Superior temporal gyrus (tissue), 1 donor: ENCODE measurements around the gene RNU1-1.
"Not testable (repeated sequence)": the region's sequence is repeated elsewhere in the genome, so short reads cannot be mapped to it uniquely, and the experiment has no call there.

Experiments used
- DNase-seq: peaks from one replicate; pipeline ENCODE4 v3.0.0-alpha.2; 2016; ENCODE audit errors: extremely low spot score

Gene RNU1-1

DNA sequence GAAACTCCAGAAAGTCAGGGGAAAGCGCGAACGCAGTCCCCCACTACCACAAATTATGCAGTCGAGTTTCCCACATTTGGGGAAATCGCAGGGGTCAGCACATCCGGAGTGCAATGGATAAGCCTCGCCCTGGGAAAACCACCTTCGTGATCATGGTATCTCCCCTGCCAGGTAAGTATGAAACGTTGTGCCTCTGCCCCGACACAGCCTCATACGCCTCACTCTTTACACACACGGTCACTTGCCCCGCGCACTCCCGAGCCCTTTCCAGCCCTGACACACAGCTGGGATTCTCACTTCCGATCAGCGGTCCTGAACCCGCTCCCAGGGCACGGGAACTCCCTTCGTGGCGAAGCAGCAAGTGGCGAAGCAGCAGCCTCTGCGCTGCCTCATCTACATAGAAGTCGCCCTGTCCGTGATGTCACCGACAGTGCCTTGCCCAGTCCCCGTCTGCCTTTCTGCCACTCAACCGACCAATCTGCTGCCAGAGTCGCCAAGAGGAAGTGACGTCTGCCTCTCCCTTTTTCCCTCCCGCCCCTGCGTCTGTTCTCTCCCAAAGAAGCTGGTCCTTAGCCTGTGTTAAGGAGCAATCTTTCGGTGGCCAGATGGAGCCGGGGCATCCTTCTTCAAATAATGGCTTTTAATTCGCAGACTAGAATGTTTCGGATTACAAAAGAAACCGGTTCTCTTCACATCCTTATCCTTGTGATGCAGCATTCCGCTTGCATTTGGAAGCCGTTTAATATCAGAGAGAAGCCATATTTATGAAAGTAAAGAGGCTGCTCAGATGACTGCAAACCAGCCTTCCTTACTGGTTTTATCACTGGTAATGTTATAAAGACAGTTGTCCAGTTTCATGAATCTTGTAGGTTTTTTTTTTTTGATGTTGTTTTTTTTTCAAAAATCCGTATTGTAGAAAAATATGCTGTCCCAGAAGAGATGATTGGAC lies at the start of gene RNU1-1:
Gene RNU1-1 (minus strand): TSS at position 179 of the 949 bp plus-strand sequence.
- DNase-seq = peak; percentile 73

- not testable (repeated sequence) for DNase-seq
Observed at GRCh38 chr1:16561035-16561434, 47.0 kb upstream of the RNU1-1 start.

DNA sequence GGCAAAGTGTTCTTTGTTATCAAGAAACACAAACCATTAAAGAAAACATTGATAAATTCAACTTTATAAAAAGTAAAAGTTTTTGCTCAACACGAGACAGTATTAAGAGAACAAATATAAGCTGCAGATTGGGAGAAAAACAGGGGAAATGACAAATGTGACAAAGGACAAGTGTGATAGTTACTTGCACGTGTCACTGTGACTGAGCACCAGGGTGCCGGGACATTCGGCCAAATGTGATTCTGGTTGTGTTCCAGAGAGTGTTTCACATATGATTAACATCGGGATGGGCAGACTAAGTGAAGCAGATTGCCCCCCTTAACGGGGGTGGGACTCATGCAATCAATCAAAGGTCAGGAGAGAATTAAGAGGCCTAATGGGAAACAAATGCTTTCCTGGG lies 46.4 kb upstream of the RNU1-1 start:
- DNase-seq = not testable (repeated sequence)

GRCh38 chr1:16559688-16560087 lies 45.6 kb upstream of the RNU1-1 start:
- not testable (repeated sequence) for DNase-seq

DNA sequence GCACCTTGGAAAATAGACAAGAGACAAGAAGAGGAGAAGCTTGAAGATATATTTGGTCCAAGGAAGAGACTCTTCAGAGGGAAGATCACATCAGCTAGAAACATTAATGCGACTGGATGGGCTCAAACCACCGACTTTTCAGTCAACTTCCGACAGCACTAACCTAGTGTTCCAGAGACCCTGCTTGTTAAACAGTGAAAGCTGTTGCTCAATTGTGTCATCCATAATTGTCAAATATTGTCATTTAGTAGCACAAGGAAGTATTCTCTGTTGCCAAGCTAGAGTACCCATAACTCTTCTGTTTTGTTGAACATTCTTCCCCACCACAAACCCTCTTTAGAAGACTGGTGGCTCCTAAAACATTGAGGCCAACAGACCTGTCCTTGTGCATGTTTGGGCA lies 42.9 kb upstream of the RNU1-1 start:
- not testable (repeated sequence) for DNase-seq

- not testable (repeated sequence) for DNase-seq
Observed at GRCh38 chr1:16553244-16553643, 39.2 kb upstream of the RNU1-1 start.

GRCh38 chr1:16550212-16550918 lies 36.3 kb upstream of the RNU1-1 start:
- DNase-seq = not testable (repeated sequence)

DNA sequence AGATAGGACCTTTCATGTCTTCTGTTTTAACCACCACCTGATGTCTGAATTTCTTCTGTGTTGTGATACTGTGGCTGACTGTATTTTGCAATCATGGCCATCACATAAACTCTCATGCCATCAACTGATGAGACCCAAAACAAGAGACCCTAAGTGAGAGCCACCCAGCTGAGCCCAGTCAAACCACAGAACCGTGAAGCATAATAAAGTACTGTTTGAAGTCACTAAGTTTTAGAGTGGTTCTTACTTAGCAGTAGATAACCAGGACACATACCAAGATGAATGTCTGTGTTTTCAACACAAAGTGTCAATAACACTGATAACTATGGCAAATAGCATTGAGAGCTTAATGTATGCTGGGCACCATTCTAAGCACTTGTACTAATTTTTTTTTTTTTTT lies 35.5 kb upstream of the RNU1-1 start:
- not testable (repeated sequence) for DNase-seq

GRCh38 chr1:16547502-16548241 lies 33.6 kb upstream of the RNU1-1 start:
- DNase-seq = not testable (repeated sequence)

- DNase-seq = not testable (repeated sequence)
Observed at GRCh38 chr1:16545682-16546095, 31.6 kb upstream of the RNU1-1 start.

DNA sequence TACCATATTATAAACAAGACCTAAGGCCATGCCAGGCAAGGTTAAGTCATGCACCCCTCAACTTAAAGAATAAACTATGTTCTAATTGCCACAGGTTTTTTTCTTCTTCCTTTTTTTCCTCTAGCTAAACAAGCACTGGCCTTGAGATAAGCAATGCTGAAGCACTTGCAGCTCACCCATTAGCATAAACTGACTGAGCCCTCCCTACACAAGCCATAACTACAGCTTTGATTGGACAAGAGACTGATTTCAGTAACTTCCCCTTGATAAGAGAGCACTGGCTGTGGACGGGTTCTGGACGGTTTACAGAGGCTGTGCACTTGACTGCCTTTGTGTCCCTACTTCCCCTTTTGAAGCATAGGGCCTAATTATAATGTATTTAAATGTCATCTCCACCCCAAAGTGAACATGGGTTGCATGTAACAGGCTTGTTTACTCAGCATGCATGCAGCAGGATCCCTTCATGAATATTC lies 26.4 kb upstream of the RNU1-1 start:
- not testable (repeated sequence) for DNase-seq

GRCh38 chr1:16537528-16537927 lies 23.4 kb upstream of the RNU1-1 start:
- DNase-seq = not testable (repeated sequence)

- DNase-seq = not testable (repeated sequence)
Observed at GRCh38 chr1:16536796-16537195, 22.7 kb upstream of the RNU1-1 start.

DNA sequence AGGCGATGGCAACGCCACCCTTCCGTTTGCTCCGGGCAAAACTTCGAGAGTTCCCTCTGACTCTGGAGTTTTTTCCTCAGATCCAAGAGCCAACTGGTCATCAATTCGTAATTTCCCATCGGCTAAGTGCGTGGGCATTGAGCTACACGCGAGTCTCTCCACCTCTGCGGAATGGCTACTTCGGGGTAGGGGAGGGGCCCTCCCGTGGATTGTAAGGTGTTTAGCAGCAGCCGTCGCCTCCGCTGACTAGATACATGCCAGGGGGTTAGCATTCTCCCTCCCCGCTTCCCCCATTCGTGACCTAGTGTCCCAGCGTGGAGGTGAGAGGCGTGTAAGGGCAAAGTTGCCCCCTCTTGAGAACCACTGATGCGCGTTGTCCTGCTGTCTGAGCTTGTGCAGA lies 21.8 kb upstream of the RNU1-1 start:
- not testable (repeated sequence) for DNase-seq

GRCh38 chr1:16535487-16535886 lies 21.4 kb upstream of the RNU1-1 start:
- not testable (repeated sequence) for DNase-seq

DNA sequence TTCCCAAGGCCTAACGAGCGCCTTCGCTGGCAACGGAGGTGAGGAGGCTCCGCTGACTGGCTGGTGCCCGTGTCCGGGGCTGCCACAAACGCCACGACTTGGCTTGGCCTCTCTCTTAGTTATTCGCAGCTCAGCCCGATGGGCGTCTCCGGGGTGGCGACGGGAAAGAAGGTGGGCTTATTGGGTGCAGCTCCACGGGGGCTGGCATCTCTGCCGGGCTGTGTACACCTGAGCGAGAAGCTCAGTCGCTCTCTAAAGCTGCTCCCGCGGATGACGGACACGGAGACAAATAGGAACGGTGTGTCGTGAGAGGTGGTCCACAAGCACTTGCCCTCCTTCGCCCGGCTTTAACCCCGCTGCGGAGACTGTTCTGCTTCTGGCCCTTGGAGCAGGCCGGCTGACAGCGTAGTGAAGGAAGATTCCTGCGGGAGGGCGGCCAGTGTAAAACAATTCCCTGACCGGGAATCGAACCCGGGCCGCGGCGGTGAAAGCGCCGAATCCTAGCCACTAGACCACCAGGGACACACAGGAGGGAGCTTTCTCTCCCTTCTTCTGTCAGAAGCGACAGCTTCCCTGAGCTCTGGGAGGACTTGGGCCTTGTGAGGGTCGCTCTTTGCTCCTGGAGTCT lies 20.9 kb upstream of the RNU1-1 start:
- not testable (repeated sequence) for DNase-seq

DNA sequence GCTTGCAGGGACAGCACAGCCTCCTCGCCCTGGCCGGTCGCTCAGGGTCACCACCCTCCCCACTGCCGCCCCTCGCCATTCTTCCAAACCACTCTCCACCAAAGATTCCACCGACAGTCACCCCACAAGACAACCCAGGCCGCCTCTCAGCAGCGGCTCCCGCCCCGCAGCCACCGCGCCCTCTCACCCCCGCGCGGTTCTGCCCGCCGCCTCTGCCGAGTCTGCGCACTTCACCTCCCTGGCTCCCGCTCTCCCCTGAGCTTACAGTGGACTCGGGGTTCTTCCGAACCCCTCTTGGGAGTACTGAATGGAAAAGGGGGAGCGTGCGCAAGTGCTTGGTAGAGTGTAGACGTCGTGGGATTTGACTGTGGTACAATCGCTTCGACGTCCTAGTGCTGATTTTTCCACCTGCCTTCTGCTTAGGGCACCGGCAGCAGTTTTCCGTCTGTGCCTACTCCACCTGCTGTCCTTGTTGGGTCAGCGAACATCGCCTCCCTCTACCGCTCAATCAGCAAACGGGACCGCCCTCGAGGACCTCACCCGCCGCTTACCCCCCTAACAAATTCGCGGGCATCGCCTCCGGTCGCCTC lies 20.2 kb upstream of the RNU1-1 start:
- not testable (repeated sequence) for DNase-seq

DNA sequence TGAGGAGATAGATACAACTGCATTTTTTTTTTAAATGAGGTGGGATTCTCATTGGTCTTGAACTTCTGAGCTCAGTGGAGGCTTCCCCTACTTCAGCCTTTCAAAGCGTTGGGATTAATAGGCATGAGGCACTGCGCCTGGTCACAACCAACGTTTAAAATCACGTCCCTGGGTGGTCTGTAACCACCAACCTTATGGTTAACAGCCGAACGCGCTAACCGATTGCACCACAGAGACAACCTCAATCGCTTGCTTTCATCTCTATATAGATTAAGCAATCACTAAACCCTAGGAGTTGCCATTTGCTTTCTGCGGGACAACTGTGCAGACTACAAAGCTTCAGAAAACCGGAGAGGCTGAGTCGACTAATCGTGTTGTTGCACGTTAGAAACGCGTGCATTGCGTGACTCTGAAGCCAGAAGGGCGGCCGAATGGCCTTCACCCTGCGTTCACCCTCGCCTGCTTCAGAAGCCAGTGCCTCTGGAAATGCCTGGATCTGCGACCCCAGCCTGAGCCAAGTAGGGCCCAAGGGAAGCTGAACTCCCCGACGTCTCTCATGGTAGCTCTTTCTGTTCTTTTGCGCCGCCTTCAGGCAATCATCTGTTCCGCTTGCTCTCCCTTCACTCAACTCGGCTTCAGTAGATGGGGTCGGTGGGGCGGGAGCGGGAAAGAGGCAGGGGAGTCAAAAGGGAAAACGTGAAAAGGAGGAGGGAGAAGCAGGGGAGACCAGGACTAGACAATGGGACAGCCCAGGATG lies 18.3 kb upstream of the RNU1-1 start:
- not testable (repeated sequence) for DNase-seq

DNA sequence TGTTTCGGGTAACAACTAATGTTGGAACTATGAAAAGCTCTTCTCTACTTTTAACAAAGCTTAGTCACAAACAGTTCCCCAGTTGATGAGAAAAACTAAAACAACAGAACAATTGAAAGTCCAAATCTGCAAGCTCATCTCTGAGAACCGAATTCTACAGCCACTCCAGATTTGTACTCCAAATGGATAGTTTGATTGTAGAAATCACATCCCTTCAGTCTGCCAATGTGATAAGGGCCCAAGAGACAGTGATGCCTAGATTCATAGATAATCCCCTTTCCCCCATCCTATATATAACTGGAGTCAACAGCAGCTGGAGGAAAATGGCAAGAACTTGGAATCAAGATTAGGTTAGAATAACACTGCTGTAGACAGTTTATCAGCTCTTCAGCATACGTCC lies 14.3 kb upstream of the RNU1-1 start:
- not testable (repeated sequence) for DNase-seq

DNA sequence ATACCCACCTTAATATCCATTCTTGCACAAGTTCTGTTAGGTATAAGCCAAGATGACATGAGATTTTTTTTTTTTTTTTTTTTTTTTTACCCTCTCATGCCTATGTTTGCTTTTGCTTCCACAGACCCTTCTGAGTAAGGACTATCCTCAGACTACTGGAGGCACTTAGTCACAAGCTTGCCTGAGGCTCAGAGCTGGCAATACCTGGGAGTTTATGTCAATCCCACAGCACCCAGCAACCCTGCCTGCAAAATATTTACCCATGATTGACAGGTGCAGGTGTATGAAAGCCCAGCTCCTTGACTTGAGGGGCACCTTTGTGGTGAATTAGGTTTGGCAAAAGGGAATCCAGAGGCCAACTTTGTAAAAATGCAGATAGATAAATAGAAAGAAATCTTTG lies 11.7 kb upstream of the RNU1-1 start:
- DNase-seq = not testable (repeated sequence)
